Subcutaneous abdominal adipose tissue (tissue), 5 donors: ENCODE data around the gene ADAM12.

Experiments
- H3K27ac ChIP-seq: one replicate; pipeline ENCODE4 v1.7.0; 2013; ENCODE audit warnings: low read depth, mild to moderate bottlenecking, inconsistent platforms, low read length, moderate library complexity
- H3K27me3 ChIP-seq, 5 donors: one replicate each; pipeline ENCODE4 v1.7.0; 2013; ENCODE audit warnings: low read length in 5 of 5, inconsistent platforms in 1 of 5; ENCODE audit not compliant: control insufficient read depth in 5 of 5, insufficient read depth in 4 of 5
- H3K36me3 ChIP-seq, 5 donors: one replicate each; pipeline ENCODE4 v1.7.0; 2013; ENCODE audit warnings: low read length in 5 of 5; ENCODE audit not compliant: control insufficient read depth in 5 of 5, insufficient read depth in 5 of 5
- H3K4me1 ChIP-seq, 5 donors: one replicate each; pipeline ENCODE4 v1.7.0; 2013; ENCODE audit warnings: low read length in 5 of 5, mild to moderate bottlenecking in 3 of 5, moderate library complexity in 1 of 5; ENCODE audit not compliant: control insufficient read depth in 5 of 5, insufficient read depth in 5 of 5
- H3K4me3 ChIP-seq, 5 donors: one replicate each; pipeline ENCODE4 v1.7.0; 2013; ENCODE audit warnings: low read length in 5 of 5, low read depth in 1 of 5
- H3K9ac ChIP-seq, 5 donors: one replicate each; pipeline ENCODE4 v1.7.0; 2013; ENCODE audit warnings: low read length in 5 of 5, mild to moderate bottlenecking in 4 of 5, moderate library complexity in 3 of 5
- H3K9me3 ChIP-seq, 5 donors: one replicate each; pipeline ENCODE4 v1.7.0; 2013; ENCODE audit warnings: low read length in 5 of 5; ENCODE audit not compliant: control insufficient read depth in 5 of 5
- donor health status: healthy.
- donor health status: healthy.
- donor health status: healthy.
- donor health status: healthy.
- donor health status: healthy.

ADAM12 gene

DNA sequence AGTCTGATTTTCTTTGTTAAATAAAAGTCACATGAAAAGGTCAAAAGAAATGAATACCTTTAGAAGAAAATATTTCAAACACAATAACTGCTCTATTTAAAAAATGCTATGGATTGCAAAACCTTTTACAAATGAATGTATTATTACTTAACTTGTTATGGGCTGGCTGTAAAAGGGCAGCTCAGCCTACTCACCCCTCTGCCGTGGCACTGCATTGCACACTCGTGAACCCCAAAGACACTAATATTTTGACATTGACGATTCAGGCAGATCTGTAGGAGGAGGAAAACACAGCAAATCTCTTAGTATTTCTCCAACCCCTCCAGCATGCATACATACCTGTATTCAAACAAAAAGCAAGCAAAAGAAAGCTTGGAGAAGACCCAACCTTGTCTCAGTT lies 342.4 kb downstream of the ADAM12 start:
- H3K27ac ChIP-seq, result no peak overlapping the region
- H3K36me3 ChIP-seq, result peaks cover 0 to 3% (median 0%) of the 10 kb centered on the region in 5 donors
- H3K27me3 ChIP-seq, result no peaks in the 10 kb centered on the region
- no peak overlapping the region for H3K4me3 ChIP-seq
- no peak overlapping the region for H3K9ac ChIP-seq
- H3K9me3 ChIP-seq, result no peaks in the 10 kb centered on the region
- H3K4me1 ChIP-seq, result peaks cover 3 to 45% (median 39%) of the 10 kb centered on the region in 5 donors

DNA sequence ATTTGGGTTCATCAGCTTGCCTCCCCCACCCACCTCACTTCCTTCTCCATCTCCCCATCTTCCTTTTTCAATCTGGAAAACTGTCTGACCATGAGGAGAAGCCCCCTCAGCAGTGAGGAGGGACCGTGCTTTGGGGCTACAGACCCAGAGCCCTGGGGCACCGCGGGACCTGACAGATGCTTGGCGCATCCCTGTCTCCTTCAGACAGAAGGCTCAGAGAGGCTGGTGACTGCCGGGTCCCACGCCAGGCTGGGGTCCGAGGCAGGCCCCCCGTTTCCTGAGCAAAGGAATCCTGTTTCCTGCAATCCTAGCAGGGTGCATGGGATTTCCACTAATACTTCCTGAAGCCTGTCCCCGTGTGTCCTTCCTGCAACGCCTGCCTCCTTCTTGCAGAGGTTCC lies 344.9 kb downstream of the ADAM12 start:
- no peak overlapping the region for H3K4me3 ChIP-seq
- no peaks in the 10 kb centered on the region for H3K9me3 ChIP-seq
- peaks cover 3 to 28% (median 24%) of the 10 kb centered on the region in 5 donors for H3K4me1 ChIP-seq
- no peak overlapping the region for H3K27ac ChIP-seq
- H3K9ac ChIP-seq, result no peak overlapping the region
- H3K36me3 ChIP-seq, result peaks cover 0 to 7% (median 0%) of the 10 kb centered on the region in 5 donors
- no peaks in the 10 kb centered on the region for H3K27me3 ChIP-seq

DNA sequence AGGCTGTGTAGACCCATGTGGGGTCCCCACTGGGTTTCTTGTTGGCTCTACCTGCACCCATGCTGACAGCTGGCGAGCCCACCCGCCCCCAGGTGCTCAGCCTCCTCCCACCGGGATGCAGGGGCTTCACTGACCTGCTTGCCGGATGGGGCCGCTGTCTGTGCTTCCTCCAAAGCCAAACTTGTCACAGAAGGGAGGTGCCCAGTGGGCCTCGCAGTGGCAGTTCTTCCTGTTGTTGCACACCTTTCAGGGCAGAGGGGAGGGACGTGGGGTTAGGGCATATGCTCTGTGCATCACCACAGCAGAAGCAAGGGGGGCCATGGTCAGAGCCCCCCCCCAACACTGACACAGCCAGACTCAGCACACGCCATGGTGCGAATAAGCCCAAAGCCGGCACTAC lies 345.4 kb downstream of the ADAM12 start:
- H3K4me3 ChIP-seq, result no peak overlapping the region
- no peaks in the 10 kb centered on the region for H3K9me3 ChIP-seq
- peaks cover 3 to 28% (median 24%) of the 10 kb centered on the region in 5 donors for H3K4me1 ChIP-seq
- H3K9ac ChIP-seq, result no peak overlapping the region
- peaks cover 0 to 7% (median 2%) of the 10 kb centered on the region in 5 donors for H3K36me3 ChIP-seq
- H3K27me3 ChIP-seq, result no peaks in the 10 kb centered on the region
- H3K27ac ChIP-seq, result no peak overlapping the region

DNA sequence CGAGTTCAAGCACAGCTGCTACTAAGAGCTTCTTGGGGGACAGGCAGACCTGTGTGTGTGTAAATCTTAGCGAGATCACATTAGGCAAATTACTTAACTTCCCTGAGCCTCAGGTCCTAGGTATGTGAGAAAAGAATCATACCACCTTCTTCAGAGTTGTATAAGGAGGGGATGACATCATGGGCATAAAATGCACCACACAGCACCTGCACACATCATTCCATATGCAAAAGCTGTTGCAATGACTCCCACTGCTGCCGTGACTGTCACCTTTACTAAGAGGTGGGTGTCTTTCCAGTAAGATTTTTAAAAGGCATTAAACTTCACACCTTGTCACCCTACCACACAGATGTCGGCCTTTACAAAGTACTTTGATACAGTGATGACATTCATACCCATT lies 345.9 kb downstream of the ADAM12 start:
- peak overlapping the region in 4 of 5 donors; percentile 3 to 38 (median 24) for H3K4me3 ChIP-seq
- H3K36me3 ChIP-seq, result peaks cover 0 to 7% (median 2%) of the 10 kb centered on the region in 5 donors
- no peaks in the 10 kb centered on the region for H3K27me3 ChIP-seq
- H3K4me1 ChIP-seq, result peaks cover 3 to 28% (median 24%) of the 10 kb centered on the region in 5 donors
- H3K9me3 ChIP-seq, result no peaks in the 10 kb centered on the region
- H3K27ac ChIP-seq, result peak overlapping the region; percentile 15
- peak overlapping the region in 2 of 5 donors; percentile 6 to 45 for H3K9ac ChIP-seq

DNA sequence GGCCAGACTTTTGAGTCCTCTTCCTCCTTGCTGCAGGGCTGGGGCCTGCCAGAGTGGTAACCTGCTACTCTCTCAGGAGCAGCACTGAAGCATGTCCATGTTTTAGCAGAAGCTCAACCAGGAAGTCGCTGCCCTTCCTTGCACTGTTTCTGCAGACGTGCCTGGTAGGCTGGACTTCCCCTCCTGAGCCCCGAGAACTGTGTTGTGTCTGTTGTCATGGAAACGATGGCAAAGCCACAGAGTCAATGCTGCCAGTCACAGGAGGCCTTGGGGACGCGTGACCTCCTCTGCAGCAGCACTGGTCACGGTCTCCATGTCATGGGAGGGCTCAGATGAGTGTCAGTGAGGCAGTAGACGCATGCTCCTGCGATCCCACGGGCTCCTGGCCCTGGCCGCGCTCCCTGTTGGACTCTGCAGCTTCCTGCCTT lies 346.5 kb downstream of the ADAM12 start:
- Histone ChIP-seq H3K27me3 (no peaks in the 10 kb centered on the region), H3K4me3 (peak overlapping the region in 4 of 5 donors; percentile 3 to 38 (median 24)), H3K9ac (peak overlapping the region in 1 of 5 donors; percentile 45), H3K9me3 (no peaks in the 10 kb centered on the region), H3K4me1 (peaks cover 3 to 28% (median 24%) of the 10 kb centered on the region in 5 donors), H3K36me3 (peaks cover 0 to 7% (median 2%) of the 10 kb centered on the region in 5 donors), H3K27ac (peak overlapping the region; percentile 52)

DNA sequence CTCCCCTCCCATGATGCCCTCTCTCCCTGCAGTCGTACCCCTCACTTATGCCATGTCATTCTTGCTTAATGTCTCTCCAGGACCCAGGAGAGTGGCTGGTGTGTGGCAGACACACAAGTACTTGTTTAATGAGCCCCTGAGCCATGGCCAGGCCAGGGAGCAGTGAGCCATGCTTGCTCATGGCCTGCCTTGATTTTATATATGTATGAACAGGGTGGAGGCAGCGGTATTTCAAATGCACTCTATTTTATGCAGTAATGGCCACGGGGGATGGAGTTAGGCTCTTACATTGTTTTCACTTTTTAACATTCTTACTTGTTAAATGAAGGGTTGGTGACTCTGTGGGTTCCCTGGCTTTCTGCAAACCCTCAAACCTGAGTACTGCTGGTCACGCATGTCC lies 347.2 kb downstream of the ADAM12 start:
- H3K4me3 ChIP-seq, result no peak overlapping the region
- H3K9me3 ChIP-seq, result no peaks in the 10 kb centered on the region
- H3K36me3 ChIP-seq, result peaks cover 0 to 7% (median 2%) of the 10 kb centered on the region in 5 donors
- no peaks in the 10 kb centered on the region for H3K27me3 ChIP-seq
- H3K9ac ChIP-seq, result no peak overlapping the region
- peaks cover 3 to 28% (median 24%) of the 10 kb centered on the region in 5 donors for H3K4me1 ChIP-seq
- peak overlapping the region; percentile 52 for H3K27ac ChIP-seq

DNA sequence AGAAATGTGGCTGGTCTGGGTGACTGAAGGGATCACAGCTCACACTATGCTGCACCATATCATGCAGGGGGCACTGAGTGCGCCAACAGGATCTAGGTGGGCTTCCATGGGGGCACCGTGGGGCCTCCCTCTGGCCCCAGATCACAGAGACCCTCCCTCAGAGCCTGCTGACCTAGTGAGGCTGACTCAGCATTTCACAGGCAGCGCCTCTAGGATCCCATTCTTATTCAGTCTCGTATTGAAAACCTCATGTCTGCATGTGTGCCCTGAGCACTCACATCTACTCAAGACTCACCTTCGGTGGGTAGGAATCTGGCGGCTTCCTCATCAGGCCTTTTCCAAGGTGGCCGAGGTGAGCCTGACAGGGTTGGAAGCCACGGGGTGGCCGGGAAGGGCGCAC lies 350.3 kb downstream of the ADAM12 start:
- Histone ChIP-seq H3K36me3 (peaks cover 0 to 19% (median 5%) of the 10 kb centered on the region in 5 donors), H3K27me3 (no peaks in the 10 kb centered on the region), H3K27ac (no peak overlapping the region), H3K9ac (no peak overlapping the region), H3K4me3 (no peak overlapping the region), H3K4me1 (peaks cover 3 to 20% (median 18%) of the 10 kb centered on the region in 5 donors), H3K9me3 (peaks cover 0 to 10% (median 8%) of the 10 kb centered on the region in 5 donors)

DNA sequence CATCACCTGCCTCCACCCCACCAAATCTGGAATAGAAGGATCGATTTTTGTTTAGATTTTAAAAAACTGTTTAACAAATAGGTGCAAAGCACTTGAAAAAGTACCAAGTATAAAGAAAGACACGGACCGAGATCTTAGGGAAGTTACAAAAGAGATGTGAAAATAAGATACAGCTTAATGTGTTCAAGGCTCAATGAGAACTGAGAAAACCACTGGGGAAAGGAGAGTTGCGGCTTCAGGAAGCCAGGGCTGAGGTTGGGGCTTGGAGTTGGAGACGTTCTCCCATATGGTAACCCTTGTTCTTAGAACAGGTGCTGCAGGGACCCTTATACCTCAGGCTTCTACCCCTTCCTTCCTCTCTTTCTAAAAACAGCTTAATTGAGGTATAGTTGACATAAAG lies 351.8 kb downstream of the ADAM12 start:
- H3K4me3 ChIP-seq, result no peak overlapping the region
- H3K36me3 ChIP-seq, result peaks cover 0 to 31% (median 5%) of the 10 kb centered on the region in 5 donors
- peaks cover 0 to 6% (median 4%) of the 10 kb centered on the region in 5 donors for H3K4me1 ChIP-seq
- H3K9ac ChIP-seq, result no peak overlapping the region
- no peaks in the 10 kb centered on the region for H3K27me3 ChIP-seq
- peaks cover 0 to 10% (median 8%) of the 10 kb centered on the region in 5 donors for H3K9me3 ChIP-seq
- H3K27ac ChIP-seq, result no peak overlapping the region

DNA sequence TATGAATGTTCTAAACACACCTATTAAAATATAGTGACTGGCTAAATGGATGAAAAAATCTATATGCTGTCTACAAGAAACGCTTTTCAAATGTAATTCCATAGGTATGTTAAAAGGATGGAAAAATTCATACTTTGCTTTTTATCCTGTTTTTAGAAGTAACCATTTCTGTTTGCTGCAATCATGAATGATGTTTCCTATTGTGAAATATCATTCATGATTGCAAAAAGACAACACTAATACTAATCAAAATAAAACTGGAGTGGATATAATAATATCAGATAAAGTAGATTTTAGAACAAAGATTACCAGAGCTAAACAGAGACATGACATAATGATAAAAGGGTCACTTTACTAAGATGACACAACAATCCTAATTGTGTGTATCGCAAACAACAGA lies 353.7 kb downstream of the ADAM12 start:
- Histone ChIP-seq H3K4me1 (no peaks in the 10 kb centered on the region), H3K4me3 (no peak overlapping the region), H3K9ac (no peak overlapping the region), H3K9me3 (peaks cover 0 to 10% (median 8%) of the 10 kb centered on the region in 5 donors), H3K27ac (no peak overlapping the region), H3K27me3 (no peaks in the 10 kb centered on the region), H3K36me3 (peaks cover 0 to 44% (median 8%) of the 10 kb centered on the region in 5 donors)

DNA sequence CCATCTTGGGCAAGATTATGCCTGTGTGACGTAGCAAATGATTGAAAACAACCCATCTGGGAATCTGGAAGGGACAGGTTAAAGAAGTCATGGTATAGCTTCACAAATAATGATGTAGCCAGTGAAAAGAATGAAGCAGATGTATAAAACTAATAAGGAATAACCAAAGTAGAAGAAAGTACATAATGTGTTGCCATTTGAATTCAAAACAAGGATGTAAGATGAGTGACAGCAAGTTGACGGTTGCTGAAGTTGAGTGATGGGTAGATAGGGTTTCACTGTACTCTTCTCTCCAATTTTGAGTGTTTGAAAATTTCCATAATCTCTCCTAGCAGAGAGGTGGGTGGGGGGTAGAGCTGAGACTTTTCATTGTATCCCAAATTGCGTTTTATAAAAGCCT lies 358.3 kb downstream of the ADAM12 start:
- Histone ChIP-seq H3K4me3 (no peak overlapping the region), H3K9me3 (peaks cover 0 to 17% (median 9%) of the 10 kb centered on the region in 5 donors), H3K27me3 (no peaks in the 10 kb centered on the region), H3K27ac (no peak overlapping the region), H3K36me3 (peaks cover 0 to 57% (median 6%) of the 10 kb centered on the region in 5 donors), H3K4me1 (no peaks in the 10 kb centered on the region), H3K9ac (no peak overlapping the region)
